NCI-H187 (cell line): ENCODE measurements around the gene GUCY1A1.

Experiments
- DNase-seq, 2 experiments: peaks; one replicate each; lab custom pipeline; 2025; lab: John Stamatoyannopoulos, UW

Gene GUCY1A1

GRCh38 chr4:155777971-155778735, 111.5 kb downstream of the GUCY1A1 start:
- DNase-seq: no peak

- DNase-seq: no peak
These were observed 114.1 kb downstream of the GUCY1A1 start for GRCh38 chr4:155780775-155781174.

GRCh38 chr4:155781249-155781831, 114.7 kb downstream of the GUCY1A1 start:
- DNase-seq: no peak
